ENCODE results near the gene OR6J1.

DNA sequence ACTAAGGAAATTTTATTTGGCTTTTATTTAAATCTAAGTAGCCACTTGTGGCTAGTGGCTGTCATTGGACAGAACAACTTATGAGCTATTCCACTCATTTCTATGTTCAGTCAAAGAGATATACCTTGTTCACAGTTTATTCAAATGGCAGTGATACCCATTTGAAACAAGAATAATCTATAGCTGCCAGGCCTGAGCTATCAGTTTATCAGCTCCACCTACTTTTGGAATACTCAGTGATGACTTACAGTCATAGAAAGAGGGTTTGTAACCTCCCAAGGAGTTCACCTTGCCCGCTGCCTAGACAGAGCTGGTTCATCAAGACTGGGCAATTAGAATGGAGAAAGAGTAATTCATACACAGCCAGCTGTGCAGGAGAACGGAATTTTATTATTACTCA lies 50.6 kb downstream of the OR6J1 start:
- TF ChIP-seq ZNF707 (CRISPR knock-in tag; conservative IDR thresholded peaks at IDR 0.05): no peak
- TF ChIP-seq JUN (IDR thresholded peaks at IDR 0.05; ENCODE audit: borderline replicate concordance, low read depth, low read length): no peak
- no peak for TF ChIP-seq JUN (CRISPR knock-in tag; IDR thresholded peaks at IDR 0.05; ENCODE audit: borderline replicate concordance)
